H54 (cell line): Measurements from ENCODE around the gene NAT8L.
"Not testable (repeated sequence)": the region's sequence is repeated elsewhere in the genome, so short reads cannot be mapped to it uniquely, and the experiment has no call there.

Experiments used
- DNase-seq: peaks from one replicate; pipeline ENCODE4 v3.0.0; 2011; ENCODE audit warnings: low spot score, mixed read lengths; ENCODE audit not compliant: insufficient read length
- FAIRE-seq: peaks from 3 replicates; lab custom pipeline; 2011; peaks lifted over from hg19 to GRCh38; lab: Jason Lieb, UNC
- POLR2A ChIP-seq: IDR thresholded peaks from 2 replicates; pipeline ENCODE4 v1.6.1; 2011; ENCODE audit warnings: low read depth, mild to moderate bottlenecking, low read length

The NAT8L gene

DNA sequence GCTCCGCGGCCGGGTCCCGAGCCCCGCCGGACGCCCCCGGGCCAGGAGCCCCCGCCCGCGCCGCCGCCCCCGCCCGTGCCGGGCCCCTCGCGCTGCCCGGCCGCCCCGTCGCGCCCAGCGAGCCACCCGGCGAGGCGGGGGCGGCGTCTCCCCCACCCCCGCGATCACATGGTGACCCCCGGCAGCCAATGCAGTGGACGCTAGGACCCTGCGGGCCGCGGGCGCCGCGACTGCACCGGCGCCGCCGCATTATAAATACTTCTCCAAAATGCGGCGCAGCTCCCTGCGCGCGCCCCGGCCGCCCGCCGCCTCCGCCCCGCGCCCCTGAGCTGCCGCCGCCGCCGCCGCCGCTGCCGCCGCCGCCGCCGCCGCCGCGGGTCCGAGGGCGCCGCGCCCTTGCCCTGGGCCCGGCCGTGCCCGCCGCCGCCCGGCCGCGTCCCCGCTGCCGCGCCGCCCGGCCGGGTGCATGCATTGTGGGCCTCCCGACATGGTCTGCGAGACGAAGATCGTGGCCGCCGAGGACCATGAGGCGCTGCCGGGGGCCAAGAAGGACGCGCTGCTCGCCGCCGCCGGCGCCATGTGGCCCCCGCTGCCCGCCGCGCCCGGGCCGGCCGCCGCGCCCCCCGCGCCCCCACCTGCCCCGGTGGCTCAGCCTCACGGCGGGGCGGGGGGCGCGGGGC, at the start of gene NAT8L:
Gene NAT8L (plus strand): TSS at position 282 of the 680 bp plus-strand sequence. CDS start 185 bp downstream, at position 467.
- FAIRE-seq: no peak
- TF ChIP-seq POLR2A: no peak
- DNase-seq: peak; percentile 39

GRCh38 chr4:2009651-2010233, 49.4 kb upstream of the NAT8L start:
- TF ChIP-seq POLR2A: no peak
- DNase-seq: no peak
- no peak for FAIRE-seq

- TF ChIP-seq POLR2A: no peak
- no peak for DNase-seq
- FAIRE-seq: no peak
Observed at GRCh38 chr4:2011583-2011982, 47.5 kb upstream of the NAT8L start.

- FAIRE-seq (no peak), DNase-seq (no peak)
- TF ChIP-seq POLR2A: no peak
Observed at GRCh38 chr4:2015008-2015407, 44.1 kb upstream of the NAT8L start.

GRCh38 chr4:2021358-2022018, 37.6 kb upstream of the NAT8L start:
- DNase-seq, FAIRE-seq: not testable (repeated sequence)

DNA sequence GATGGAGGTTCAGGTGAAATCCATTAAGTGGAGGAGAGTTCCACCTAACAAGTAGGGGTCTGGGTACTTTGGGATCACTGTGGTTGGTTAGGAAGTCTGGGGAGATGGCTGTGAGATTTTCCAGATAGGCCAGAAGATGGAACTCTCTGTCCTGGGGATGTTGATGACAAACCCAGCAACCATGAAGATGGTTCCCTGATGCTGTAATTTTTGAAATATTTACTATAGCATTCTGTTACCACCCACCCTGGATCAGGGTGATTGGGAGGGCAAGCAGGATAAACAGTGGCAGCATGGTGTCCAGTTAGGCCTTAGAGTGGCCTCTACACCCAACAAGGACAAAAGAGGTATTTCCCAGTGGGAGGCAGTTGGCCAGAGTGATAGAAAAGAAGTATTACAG, 34.4 kb upstream of the NAT8L start:
- FAIRE-seq: no peak
- DNase-seq: no peak
- no peak for TF ChIP-seq POLR2A

GRCh38 chr4:2025817-2026216, 33.3 kb upstream of the NAT8L start:
- DNase-seq (no peak), FAIRE-seq (no peak)
- no peak for TF ChIP-seq POLR2A

- not testable (repeated sequence) for FAIRE-seq, DNase-seq
Observed at GRCh38 chr4:2027120-2027519, 32.0 kb upstream of the NAT8L start.

- DNase-seq, FAIRE-seq: not testable (repeated sequence)
Observed at GRCh38 chr4:2031161-2031560, 28.0 kb upstream of the NAT8L start.

DNA sequence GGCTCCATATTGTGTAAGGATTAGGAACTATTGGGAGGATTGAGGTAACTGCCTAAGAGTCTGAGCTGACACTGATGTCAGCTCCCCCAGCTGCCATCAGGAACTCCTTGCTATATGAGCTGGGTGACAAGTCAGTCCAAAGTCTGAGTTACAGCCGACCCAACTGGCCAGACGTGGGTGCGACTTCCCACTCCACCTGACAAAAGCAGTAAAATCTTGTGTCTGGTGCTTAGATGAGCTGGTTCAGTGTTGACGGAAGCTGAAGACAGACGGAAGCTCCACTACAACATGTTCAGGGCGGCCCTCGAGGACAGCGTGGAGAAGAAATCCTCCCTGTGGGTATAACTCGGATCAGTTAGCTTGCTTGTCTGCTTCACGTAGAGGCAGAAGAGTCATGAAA, 22.8 kb upstream of the NAT8L start:
- no peak for TF ChIP-seq POLR2A
- DNase-seq (no peak), FAIRE-seq (no peak)

DNA sequence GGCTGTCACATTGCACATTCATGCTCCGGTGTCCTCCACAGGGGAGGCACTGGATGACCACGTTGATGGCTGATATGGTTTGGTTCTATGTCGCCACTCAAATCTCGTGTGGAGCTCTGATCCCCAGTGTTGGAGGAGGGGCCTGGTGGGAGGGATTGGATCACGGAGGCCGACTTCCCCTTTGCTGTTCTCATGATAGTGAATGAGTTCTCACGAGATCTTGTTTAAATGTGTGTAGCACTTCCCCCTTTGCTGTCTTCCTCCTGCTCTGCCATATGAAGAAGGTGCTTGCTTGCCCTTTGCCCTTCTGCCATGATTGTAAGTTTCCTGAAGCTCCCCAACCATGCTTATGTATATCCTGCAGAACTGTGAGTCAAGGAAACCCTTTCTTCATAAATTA, 22.3 kb upstream of the NAT8L start:
- no peak for TF ChIP-seq POLR2A
- FAIRE-seq (no peak), DNase-seq (no peak)

DNA sequence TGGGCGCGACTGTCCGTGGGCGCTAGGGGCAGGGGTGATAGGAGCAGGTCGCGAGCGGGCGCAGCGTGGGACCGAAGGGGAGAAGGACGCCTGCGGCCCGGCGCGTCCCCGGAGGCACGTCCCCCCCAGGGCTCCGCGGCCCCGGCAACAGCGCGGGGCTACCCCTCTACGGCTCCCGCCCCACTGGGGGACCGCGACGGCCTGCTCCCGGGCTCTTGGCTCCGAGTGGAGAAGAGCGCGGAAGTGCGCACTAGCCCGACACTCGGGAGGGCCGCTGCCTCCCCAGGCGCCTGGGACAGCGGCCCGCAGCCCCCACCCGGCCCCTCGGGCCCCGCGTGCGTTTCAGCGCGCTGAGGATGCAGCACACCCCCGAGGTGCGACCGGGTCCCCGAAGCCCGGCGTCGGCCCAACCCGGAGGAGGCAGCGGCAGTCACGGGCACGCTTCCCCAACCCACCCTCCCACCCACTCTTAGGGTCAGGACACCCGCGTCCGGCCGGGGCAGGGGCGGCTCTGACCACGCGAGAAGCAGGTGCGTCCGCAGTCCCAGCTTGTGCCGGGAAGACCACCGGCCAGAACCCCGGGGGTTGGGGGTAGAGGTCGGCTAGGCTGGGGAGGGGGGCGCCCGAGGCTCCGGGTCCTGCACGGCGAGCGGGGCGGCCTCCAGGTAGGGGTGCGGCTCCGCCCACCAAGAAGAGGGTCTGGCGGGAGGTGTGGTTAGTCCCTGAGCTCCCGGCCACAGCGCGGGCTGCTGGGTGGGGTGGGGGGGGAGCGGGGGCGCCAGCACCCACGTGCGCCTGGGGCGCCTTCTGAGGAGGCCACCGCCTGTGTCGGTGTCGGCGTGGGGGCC, 18.5 kb upstream of the NAT8L start:
- FAIRE-seq (no peak), DNase-seq (no peak)
- no peak for TF ChIP-seq POLR2A

GRCh38 chr4:2041239-2042130, 17.6 kb upstream of the NAT8L start:
- peak; percentile 86 for TF ChIP-seq POLR2A
- DNase-seq (peak; percentile 85), FAIRE-seq (no peak)
